Stimulated activated CD4-positive, alpha-beta T cell treated with anti-CD3 and anti-CD28 coated beads, Interleukin-2, amount 100 ng/mL, for 4 hours (primary cell): ENCODE measurements around the gene RHNO1.

Source experiments
- DNase-seq: peaks from one replicate; pipeline ENCODE4 v3.0.0-alpha.2; 2020; ENCODE audit warnings: low read depth

Gene RHNO1

GRCh38 chr12:2902272-2902880, 25.4 kb downstream of the RHNO1 start:
- DNase-seq: no peak

GRCh38 chr12:2904260-2904659, 27.2 kb downstream of the RHNO1 start:
- DNase-seq: no peak

GRCh38 chr12:2912216-2912575, 35.2 kb downstream of the RHNO1 start:
- DNase-seq: no peak

GRCh38 chr12:2919249-2919648, 42.2 kb downstream of the RHNO1 start:
- no peak for DNase-seq

GRCh38 chr12:2922329-2922728, 45.3 kb downstream of the RHNO1 start:
- DNase-seq: no peak

- DNase-seq: no peak
Observed at GRCh38 chr12:2923057-2923456, 46.0 kb downstream of the RHNO1 start.

GRCh38 chr12:2924019-2924418, 47.0 kb downstream of the RHNO1 start:
- DNase-seq: no peak

- no peak for DNase-seq
Observed at GRCh38 chr12:2925322-2925995, 48.4 kb downstream of the RHNO1 start.

GRCh38 chr12:2930865-2931264, 53.8 kb downstream of the RHNO1 start:
- no peak for DNase-seq

GRCh38 chr12:2933586-2933985, 56.6 kb downstream of the RHNO1 start:
- no peak for DNase-seq

- no peak for DNase-seq
Observed at GRCh38 chr12:2934371-2934770, 57.3 kb downstream of the RHNO1 start.

- DNase-seq: no peak
Observed at GRCh38 chr12:2936301-2936700, 59.3 kb downstream of the RHNO1 start.

GRCh38 chr12:2937500-2937899, 60.5 kb downstream of the RHNO1 start:
- no peak for DNase-seq
